GM23338 (cell line): Measurements from ENCODE around the gene IGFL4.

Source experiments
- CTCF ChIP-seq, 2 experiments: fragments of 200-600 bp in 1 of 2; sonication (generic) in 1 of 2; conservative IDR thresholded peaks; 2 replicates each; pipeline versions ENCODE4 v1.5.1 to v1.6.1; 2016 to 2017; ENCODE audit warnings: antibody characterized with exemption in 2 of 2, low read depth in 2 of 2, mild to moderate bottlenecking in 2 of 2, moderate library complexity in 1 of 2
- POLR2AphosphoS5 ChIP-seq: IDR thresholded peaks from 2 replicates; pipeline ENCODE4 v1.6.1; 2016; ENCODE audit warnings: antibody characterized with exemption, low read depth
- REST ChIP-seq: IDR thresholded peaks from one replicate; pipeline ENCODE4 v1.6.1; 2018; ENCODE audit warnings: antibody characterized with exemption; ENCODE audit not compliant: unreplicated experiment

- peak; percentile 80 to 86 for TF ChIP-seq CTCF (conservative IDR thresholded peaks at IDR 0.05; ENCODE audit: low read depth in 2 of 2)
- 0 out of 2 replicates have a peak, but pooled peaks have one; percentile 22 for TF ChIP-seq POLR2AphosphoS5
- no peak for TF ChIP-seq REST
Measured at GRCh38 chr19:46049597-46049996, 8.8 kb upstream of the IGFL4 start.
